ENCODE data around the gene PIGQ.

Gene PIGQ

DNA sequence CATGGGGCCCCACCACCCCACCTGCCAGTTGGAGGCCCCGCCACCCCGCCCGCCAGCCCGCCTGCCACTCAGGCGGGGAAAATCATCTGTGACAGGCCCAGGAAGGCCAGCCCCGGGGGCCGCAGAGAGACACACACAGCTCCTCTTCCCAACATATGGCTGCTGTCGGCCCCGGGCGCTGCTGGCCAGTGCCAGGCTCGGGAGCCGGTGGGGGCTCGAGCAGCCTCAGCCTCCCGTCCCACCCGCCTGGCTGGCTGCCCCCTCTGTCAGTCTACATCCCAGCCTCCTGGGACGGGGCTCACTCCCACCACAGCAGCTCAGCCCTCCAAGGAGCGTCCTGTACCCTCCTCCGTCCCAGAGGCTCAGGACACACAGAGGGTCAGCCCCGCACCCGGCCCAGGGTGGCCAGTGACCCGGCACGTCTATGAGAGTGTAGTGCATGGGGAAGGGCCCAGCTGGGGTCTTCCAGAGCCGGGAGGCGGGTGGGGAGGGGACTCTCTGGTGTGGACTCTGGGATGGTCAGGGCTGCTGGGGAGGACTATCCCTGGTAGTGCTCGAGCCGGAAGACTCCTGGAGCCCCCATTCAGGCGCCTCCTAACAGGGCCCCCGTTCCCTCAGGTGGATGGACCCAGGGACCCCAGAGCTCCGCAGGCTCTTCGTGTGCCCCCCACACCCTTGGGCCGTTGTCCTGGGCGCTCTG is 13.1 kb upstream of the PIGQ start:
- DNase-seq: no peak

GRCh38 chr16:557463-558297 is 12.1 kb upstream of the PIGQ start:
- no peak for DNase-seq

DNA sequence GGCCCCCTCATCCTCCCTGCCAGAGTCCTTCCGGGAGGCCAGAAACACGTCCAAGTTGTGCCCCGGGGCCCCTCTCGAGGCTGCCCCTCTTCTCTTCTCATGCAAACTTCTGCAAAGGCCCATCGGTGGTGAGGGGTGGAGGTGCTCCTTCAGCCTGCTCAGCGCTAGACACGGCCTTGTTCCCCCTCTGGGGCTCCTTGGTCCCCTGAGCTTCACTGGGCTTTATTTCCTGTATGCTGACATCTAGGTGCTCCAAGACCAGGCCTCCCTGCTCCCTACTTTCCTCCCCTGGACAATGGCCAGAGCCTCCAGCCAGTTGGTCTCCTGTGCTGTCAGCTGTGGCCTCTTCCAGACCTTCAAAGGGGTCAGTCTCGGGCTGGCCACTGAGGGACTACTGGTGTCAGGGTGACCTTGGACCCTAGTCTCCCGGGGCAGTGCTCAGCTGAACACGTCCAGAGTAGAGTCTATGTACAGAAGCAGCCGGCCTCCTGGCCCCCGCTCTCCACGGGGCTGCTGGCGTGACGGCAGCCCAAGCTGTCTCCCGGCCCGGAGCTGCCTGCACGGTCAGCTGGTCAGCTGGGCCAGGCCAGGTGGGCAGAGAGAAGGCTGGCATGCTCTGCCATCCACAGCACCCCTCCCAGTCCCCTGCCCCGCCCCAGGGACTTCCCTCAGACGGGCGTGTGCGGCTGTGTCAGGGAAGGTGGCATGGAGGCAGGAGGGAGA is 11.3 kb upstream of the PIGQ start:
- DNase-seq: no peak

- no peak for DNase-seq
Measured at GRCh38 chr16:559021-559380, 10.8 kb upstream of the PIGQ start.

- no peak for DNase-seq
Measured at GRCh38 chr16:559411-560203, 10.2 kb upstream of the PIGQ start.

- DNase-seq: no peak
Measured at GRCh38 chr16:560204-560700, 9.5 kb upstream of the PIGQ start, which contains the start of gene PRR35. PRR35 (plus strand) TSS chr16:560394; CDS start chr16:563295, 2,901 bp downstream.

DNA sequence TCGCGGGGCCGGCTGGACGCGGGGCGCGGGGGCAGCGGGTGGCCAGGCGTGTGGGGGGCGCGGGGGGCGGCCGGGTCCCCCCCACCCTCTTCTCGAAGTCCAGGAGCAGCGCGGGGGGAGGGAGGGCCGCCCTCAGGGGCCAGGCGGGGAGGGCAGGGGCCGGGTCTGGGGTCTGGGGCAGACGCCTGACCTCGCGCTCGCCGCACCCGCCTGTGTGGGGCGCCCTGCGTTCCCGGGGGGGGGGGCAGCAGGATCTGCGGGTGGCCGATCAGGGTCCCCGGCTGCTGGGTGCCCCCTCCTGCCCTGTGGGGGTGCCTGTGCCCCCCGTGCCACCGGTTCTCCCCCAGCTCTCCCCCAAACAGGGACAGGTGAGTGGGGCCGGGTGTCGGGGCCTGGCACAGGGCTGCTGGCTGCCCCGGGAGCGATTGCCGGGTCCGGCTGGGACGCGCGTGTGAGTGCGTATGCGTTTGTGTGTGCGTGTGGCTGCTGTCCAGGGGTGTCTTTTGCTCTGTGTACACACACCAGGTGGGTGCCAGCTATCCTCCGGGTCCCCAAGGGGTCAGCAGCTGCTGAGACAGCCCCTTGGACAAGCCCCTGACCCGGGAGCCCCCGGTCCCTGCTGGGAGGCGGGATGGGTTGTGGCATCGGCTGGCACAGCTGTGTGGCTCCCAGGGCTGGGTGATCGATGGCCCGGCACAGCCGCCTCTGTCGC is 8.9 kb upstream of the PIGQ start:
- DNase-seq: no peak

GRCh38 chr16:561413-561794 is 8.4 kb upstream of the PIGQ start:
- DNase-seq: no peak

GRCh38 chr16:561957-562938 is 7.5 kb upstream of the PIGQ start:
- no peak for DNase-seq

- no peak for DNase-seq
Measured at GRCh38 chr16:563072-563644, 6.6 kb upstream of the PIGQ start.

GRCh38 chr16:564690-565418 is 4.9 kb upstream of the PIGQ start:
- DNase-seq: no peak

DNA sequence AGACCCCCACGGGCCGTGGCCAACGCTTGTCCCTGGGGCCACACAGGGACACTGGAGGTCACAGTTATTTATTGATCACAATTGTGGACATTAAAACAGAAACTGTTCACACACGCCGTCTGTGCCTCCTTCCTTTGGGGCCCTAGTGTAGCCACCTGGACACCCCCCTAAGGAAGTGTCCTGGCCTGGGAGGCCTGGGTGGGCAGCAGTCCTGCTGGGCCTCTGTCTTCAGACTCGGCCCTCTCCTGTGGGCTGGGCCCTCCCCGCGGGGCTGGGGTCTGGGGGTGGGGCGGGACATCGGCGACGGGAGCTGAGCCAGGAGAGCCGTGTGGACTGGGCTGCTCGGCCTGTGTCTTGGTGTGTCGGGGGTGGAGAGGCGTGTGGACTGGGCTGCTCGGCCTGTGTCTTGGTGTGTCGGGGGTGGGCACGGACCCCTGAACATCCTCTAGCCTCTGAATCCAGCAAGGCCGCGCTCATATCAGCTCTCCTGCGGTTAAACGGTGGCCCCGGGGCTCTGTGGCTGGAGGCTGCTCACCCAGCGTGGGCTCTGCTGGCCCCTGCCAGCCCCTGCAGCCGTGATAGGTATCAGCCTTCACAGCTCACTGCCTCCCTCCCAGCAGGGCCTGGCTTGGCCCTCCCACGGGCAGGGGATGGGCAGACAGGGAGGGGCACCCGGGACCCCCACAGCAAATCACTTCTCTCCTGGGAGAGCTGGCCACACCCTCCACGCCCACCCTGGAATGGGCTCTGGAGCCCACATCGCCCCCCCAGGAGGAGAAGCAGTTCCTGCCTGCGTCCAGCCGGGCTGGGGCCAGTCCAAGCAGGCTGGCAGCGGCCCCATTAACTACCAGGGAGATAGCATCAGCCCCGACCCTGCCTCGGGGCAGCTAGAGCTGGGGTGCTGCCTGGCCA is 4.1 kb upstream of the PIGQ start:
- DNase-seq: no peak

DNA sequence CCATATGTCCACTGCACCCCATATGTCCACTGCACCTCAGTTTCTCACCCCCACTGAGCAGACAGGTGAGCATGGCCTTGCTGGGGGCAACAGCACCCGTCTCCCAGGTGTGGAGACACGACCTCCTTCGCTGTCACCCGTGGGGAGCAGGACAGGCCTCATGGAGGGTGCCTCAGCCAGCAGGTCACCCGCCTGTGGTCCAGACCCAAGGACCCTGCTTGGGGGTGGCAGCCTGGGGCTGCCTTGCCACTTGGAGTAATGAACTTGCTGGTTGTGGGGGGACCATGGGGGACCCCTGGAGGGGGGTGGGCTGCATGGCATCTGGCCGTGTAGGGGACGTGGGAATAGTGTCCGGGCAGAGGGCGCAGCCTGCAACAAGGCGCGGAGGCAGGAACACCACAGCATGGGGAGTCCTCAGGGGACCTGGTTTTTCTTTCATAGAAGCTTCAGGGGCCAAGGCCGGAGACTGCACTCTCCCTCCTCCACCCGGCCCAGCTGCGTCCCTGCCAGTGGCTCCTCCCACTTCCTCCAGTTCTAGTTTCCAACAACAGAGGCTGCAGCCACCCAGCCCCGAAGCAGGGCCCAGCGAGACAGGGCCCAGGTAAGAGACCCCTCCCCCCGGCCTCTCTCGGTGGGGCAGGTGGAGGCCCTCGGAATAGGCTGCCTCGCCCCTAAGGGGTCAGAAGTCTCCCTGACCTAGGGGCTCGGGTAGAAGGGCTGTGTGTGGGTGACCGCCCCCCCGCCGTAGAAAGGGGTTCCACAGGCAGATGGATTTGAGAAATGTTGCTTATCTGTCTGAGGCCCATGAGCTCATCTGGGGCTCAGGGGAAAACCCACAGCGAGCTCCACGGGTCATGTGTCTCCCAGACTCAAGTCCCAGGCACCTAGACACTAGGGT is 3.0 kb upstream of the PIGQ start, which contains the start of gene NHLRC4:
NHLRC4 (plus strand) TSS at position 531 of the 898 bp plus-strand sequence. CDS start 1,043 bp downstream, outside the sequence.
- DNase-seq: peak; percentile 23

GRCh38 chr16:567373-568256 is 2.2 kb upstream of the PIGQ start:
- DNase-seq: no peak

DNA sequence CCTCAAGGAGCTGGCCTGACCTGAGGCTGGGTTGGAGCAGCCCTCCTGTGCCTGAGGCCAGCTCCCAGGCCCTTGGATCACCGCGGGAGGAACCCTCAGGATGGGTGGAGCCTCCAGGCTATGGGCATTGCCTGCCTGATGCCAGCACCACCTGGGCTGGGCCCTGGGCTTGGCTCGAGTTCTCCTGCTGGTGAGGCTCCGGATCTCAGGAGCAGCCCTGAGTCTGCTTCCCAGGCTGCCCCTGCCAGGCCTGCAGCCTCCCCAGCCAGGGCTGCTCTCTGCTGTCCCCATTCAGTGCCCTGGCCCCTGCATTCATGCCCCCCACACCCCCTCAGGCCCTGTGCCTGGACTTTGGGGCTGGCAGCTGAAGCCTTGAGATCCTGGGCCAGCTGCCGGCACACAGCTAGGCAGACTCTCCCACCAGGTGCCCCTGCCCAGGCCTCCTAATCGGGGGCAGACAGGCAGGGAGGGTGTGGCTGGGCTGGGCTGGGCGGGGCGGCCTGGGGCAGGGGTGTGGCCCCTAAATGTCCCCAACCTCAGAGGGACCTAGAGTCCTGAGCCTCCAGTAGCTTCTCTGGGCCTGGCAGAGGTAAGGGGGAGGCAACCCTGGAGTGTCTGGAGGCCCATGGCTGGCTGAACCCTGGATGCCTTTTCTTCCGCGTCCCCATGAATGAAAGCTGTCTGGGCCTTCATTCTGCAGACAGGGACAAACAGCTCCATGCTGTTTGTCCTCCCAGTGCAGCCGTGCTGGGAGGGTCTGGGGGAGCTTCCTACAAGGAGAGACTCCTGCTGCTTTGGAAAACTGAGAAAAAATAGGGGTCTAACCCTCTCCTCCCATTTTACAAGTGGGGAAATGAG is 1.1 kb upstream of the PIGQ start:
- no peak for DNase-seq
